PC-3 (cell line): Measurements from ENCODE around the gene HMG20A.

ENCODE experiments used
- EZH2 ChIP-seq: fragments of 300-600 bp; sonication (generic); IDR thresholded peaks from one replicate; pipeline ENCODE4 v1.6.1; 2017; ENCODE audit warnings: antibody characterized with exemption, mild to moderate bottlenecking, low read length; ENCODE audit not compliant: unreplicated experiment
- EZH2phosphoT487 ChIP-seq: fragments of 300-600 bp; sonication (generic); IDR thresholded peaks from 2 replicates; pipeline ENCODE4 v1.6.1; 2018; ENCODE audit warnings: mild to moderate bottlenecking, antibody characterized with exemption, low read length, borderline replicate concordance
- TF ChIP-seq, protein P1 (sequence below): fragments of 300-600 bp; sonication (generic); conservative IDR thresholded peaks from 2 replicates; pipeline ENCODE4 v1.5.1; 2017; ENCODE audit warnings: antibody characterized with exemption, low read depth, mild to moderate bottlenecking, low read length

- TF ChIP-seq EZH2, result no peak
- TF ChIP-seq, protein P1, sequence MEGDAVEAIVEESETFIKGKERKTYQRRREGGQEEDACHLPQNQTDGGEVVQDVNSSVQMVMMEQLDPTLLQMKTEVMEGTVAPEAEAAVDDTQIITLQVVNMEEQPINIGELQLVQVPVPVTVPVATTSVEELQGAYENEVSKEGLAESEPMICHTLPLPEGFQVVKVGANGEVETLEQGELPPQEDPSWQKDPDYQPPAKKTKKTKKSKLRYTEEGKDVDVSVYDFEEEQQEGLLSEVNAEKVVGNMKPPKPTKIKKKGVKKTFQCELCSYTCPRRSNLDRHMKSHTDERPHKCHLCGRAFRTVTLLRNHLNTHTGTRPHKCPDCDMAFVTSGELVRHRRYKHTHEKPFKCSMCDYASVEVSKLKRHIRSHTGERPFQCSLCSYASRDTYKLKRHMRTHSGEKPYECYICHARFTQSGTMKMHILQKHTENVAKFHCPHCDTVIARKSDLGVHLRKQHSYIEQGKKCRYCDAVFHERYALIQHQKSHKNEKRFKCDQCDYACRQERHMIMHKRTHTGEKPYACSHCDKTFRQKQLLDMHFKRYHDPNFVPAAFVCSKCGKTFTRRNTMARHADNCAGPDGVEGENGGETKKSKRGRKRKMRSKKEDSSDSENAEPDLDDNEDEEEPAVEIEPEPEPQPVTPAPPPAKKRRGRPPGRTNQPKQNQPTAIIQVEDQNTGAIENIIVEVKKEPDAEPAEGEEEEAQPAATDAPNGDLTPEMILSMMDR, result no peak
- TF ChIP-seq EZH2phosphoT487, result no peak
Observed at GRCh38 chr15:77495838-77496596, 75.3 kb downstream of the HMG20A start.
